HUES64 (cell line): ENCODE data around the gene MVB12B.
A peak's percentile ranks its signal among the peaks of the same experiment; 100 is the strongest.

Source experiments
- H3K27ac ChIP-seq: 2 replicates; pipeline ENCODE4 v1.7.0; 2013; ENCODE audit warnings: low read depth, low read length, inconsistent platforms
- H3K27me3 ChIP-seq: 2 replicates; pipeline ENCODE4 v1.6.1; 2013; ENCODE audit warnings: mild to moderate bottlenecking, low read length; ENCODE audit not compliant: insufficient read depth
- H3K36me3 ChIP-seq: 2 replicates; pipeline ENCODE4 v1.6.1; 2013; ENCODE audit warnings: mild to moderate bottlenecking, low read length; ENCODE audit not compliant: insufficient read depth
- H3K4me1 ChIP-seq: 2 replicates; pipeline ENCODE4 v1.6.1; 2013; ENCODE audit warnings: mild to moderate bottlenecking, low read length, moderate library complexity; ENCODE audit not compliant: insufficient read depth
- H3K4me3 ChIP-seq: 2 replicates; pipeline ENCODE4 v1.5.1; 2013; ENCODE audit warnings: mild to moderate bottlenecking, low read length, moderate library complexity
- H3K9ac ChIP-seq: 2 replicates; pipeline ENCODE4 v1.6.1; 2013; ENCODE audit warnings: mild to moderate bottlenecking, low read depth, low read length
- H3K9me3 ChIP-seq: 2 replicates; pipeline ENCODE4 v1.6.1; 2013; ENCODE audit warnings: low read depth, low read length; ENCODE audit not compliant: insufficient read depth
- WGBS: fragments of 150-250, 120-280 bp; methylation state at CpG from one replicate; pipeline ENCODE4 v1.1.7; 2013; ENCODE audit warnings: missing lambda C conversion rate; 5-methylcytosine and 5-hydroxymethylcytosine counted together

MVB12B gene

GRCh38 chr9:126479515-126479914 lies 152.9 kb downstream of the MVB12B start:
- no peak overlapping the region for H3K27ac ChIP-seq
- no peaks in the 10 kb centered on the region for H3K9me3 ChIP-seq
- no peak overlapping the region for H3K9ac ChIP-seq
- no peaks in the 10 kb centered on the region for H3K36me3 ChIP-seq
- 95% methylated on average over 12 of the region's 12 CpGs for WGBS
- no peak overlapping the region for H3K4me3 ChIP-seq
- no peaks in the 10 kb centered on the region for H3K4me1 ChIP-seq
- no peaks in the 10 kb centered on the region for H3K27me3 ChIP-seq

GRCh38 chr9:126480813-126481212 lies 154.2 kb downstream of the MVB12B start:
- H3K4me1 ChIP-seq: no peaks in the 10 kb centered on the region
- no peak overlapping the region for H3K27ac ChIP-seq
- no peak overlapping the region for H3K9ac ChIP-seq
- H3K4me3 ChIP-seq: no peak overlapping the region
- WGBS: 77% methylated on average over 6 of the region's 6 CpGs
- no peaks in the 10 kb centered on the region for H3K27me3 ChIP-seq
- no peaks in the 10 kb centered on the region for H3K36me3 ChIP-seq
- H3K9me3 ChIP-seq: no peaks in the 10 kb centered on the region

- Histone ChIP-seq H3K4me1 (no peaks in the 10 kb centered on the region), H3K9ac (no peak overlapping the region), H3K27me3 (no peaks in the 10 kb centered on the region), H3K9me3 (no peaks in the 10 kb centered on the region), H3K36me3 (no peaks in the 10 kb centered on the region), H3K27ac (no peak overlapping the region), H3K4me3 (no peak overlapping the region)
- WGBS: 91% methylated on average over 13 of the region's 13 CpGs
Observed at GRCh38 chr9:126481862-126482261, 155.2 kb downstream of the MVB12B start.

- no peaks in the 10 kb centered on the region for H3K36me3 ChIP-seq
- no peaks in the 10 kb centered on the region for H3K4me1 ChIP-seq
- 54% methylated on average over 45 of the region's 45 CpGs for WGBS
- H3K27me3 ChIP-seq: no peaks in the 10 kb centered on the region
- H3K4me3 ChIP-seq: peak overlapping the region; percentile 24
- H3K27ac ChIP-seq: no peak overlapping the region
- H3K9me3 ChIP-seq: no peaks in the 10 kb centered on the region
- H3K9ac ChIP-seq: no peak overlapping the region
Observed at GRCh38 chr9:126482361-126483044, 155.9 kb downstream of the MVB12B start.

GRCh38 chr9:126483468-126484073 lies 156.9 kb downstream of the MVB12B start:
- Histone ChIP-seq H3K27ac (no peak overlapping the region), H3K4me3 (no peak overlapping the region), H3K9me3 (no peaks in the 10 kb centered on the region), H3K27me3 (no peaks in the 10 kb centered on the region), H3K36me3 (no peaks in the 10 kb centered on the region), H3K9ac (no peak overlapping the region), H3K4me1 (no peaks in the 10 kb centered on the region)
- 94% methylated on average over 13 of the region's 13 CpGs for WGBS

GRCh38 chr9:126485662-126486061 lies 159.0 kb downstream of the MVB12B start:
- H3K9ac ChIP-seq: no peak overlapping the region
- peaks cover under 1% of the 10 kb centered on the region; the same call in 1 of the 2 replicates for H3K4me1 ChIP-seq
- H3K4me3 ChIP-seq: no peak overlapping the region
- whole genome bisulfite sequencing: 93% methylated on average over 6 of the region's 6 CpGs
- H3K9me3 ChIP-seq: no peaks in the 10 kb centered on the region
- H3K27me3 ChIP-seq: no peaks in the 10 kb centered on the region
- no peak overlapping the region for H3K27ac ChIP-seq
- H3K36me3 ChIP-seq: no peaks in the 10 kb centered on the region

GRCh38 chr9:126486276-126486675 lies 159.6 kb downstream of the MVB12B start:
- Histone ChIP-seq H3K27me3 (no peaks in the 10 kb centered on the region), H3K4me3 (no peak overlapping the region), H3K9me3 (no peaks in the 10 kb centered on the region), H3K27ac (no peak overlapping the region), H3K36me3 (no peaks in the 10 kb centered on the region), H3K4me1 (peaks cover 6% of the 10 kb centered on the region; the same call in 1 of the 2 replicates), H3K9ac (no peak overlapping the region)
- 80% methylated on average over 11 of the region's 11 CpGs for WGBS

GRCh38 chr9:126487856-126488255 lies 161.2 kb downstream of the MVB12B start:
- H3K9me3 ChIP-seq: no peaks in the 10 kb centered on the region
- peaks cover 6% of the 10 kb centered on the region; the same call in 1 of the 2 replicates for H3K4me1 ChIP-seq
- H3K36me3 ChIP-seq: no peaks in the 10 kb centered on the region
- no peaks in the 10 kb centered on the region for H3K27me3 ChIP-seq
- H3K4me3 ChIP-seq: no peak overlapping the region
- no peak overlapping the region for H3K9ac ChIP-seq
- no peak overlapping the region for H3K27ac ChIP-seq
- 89% methylated on average over 12 of the region's 12 CpGs for WGBS

- Histone ChIP-seq H3K9me3 (no peaks in the 10 kb centered on the region), H3K27me3 (no peaks in the 10 kb centered on the region), H3K9ac (no peak overlapping the region), H3K27ac (no peak overlapping the region), H3K36me3 (no peaks in the 10 kb centered on the region), H3K4me3 (no peak overlapping the region), H3K4me1 (peaks cover 6% of the 10 kb centered on the region; the same call in 1 of the 2 replicates)
- WGBS: 83% methylated on average over 8 of the region's 8 CpGs
Observed at GRCh38 chr9:126488310-126488709, 161.7 kb downstream of the MVB12B start.

- no peak overlapping the region for H3K27ac ChIP-seq
- H3K9me3 ChIP-seq: no peaks in the 10 kb centered on the region
- H3K36me3 ChIP-seq: no peaks in the 10 kb centered on the region
- peaks cover 6% of the 10 kb centered on the region; the same call in 1 of the 2 replicates for H3K4me1 ChIP-seq
- 97% methylated on average over 8 of the region's 8 CpGs for WGBS
- H3K9ac ChIP-seq: no peak overlapping the region
- no peaks in the 10 kb centered on the region for H3K27me3 ChIP-seq
- no peak overlapping the region for H3K4me3 ChIP-seq
Observed at GRCh38 chr9:126488881-126489404, 162.3 kb downstream of the MVB12B start.

GRCh38 chr9:126489581-126490213 lies 163.1 kb downstream of the MVB12B start:
- H3K9ac ChIP-seq: no peak overlapping the region
- H3K27me3 ChIP-seq: no peaks in the 10 kb centered on the region
- WGBS: 89% methylated on average over 20 of the region's 20 CpGs

More at GRCh38 chr9:126489581-126490213, 163.1 kb downstream of the MVB12B start:
- H3K27ac ChIP-seq: no peak overlapping the region
- no peaks in the 10 kb centered on the region for H3K36me3 ChIP-seq
- no peak overlapping the region for H3K4me3 ChIP-seq
- peaks cover 6% of the 10 kb centered on the region; the same call in 1 of the 2 replicates for H3K4me1 ChIP-seq
- no peaks in the 10 kb centered on the region for H3K9me3 ChIP-seq
